Heart left ventricle (tissue), 13 donors: ENCODE results near the gene FAM209A.

Experiments
- CTCF ChIP-seq, 12 donors: fragments of 200-600 bp; sonication (generic) in 4 of 12; IDR thresholded peaks; one replicate each; pipeline versions ENCODE4 v1.5.0 to v1.8.0; 2018 to 2022; ENCODE audit warnings: antibody characterized with exemption in 12 of 12, mild to moderate bottlenecking in 5 of 12
- POLR2A ChIP-seq, 2 donors: fragments of 450-650 bp; IDR thresholded peaks; one replicate each; pipeline ENCODE4 v1.6.1; 2017; ENCODE audit warnings: antibody characterized with exemption in 2 of 2, mild to moderate bottlenecking in 2 of 2, moderate library complexity in 2 of 2
- donor health status: ischemic (EF 13 %, LVEDD 7.1; RV severe dilation, severe dysfunction).
- donor health status: DM: no; HTN: yes; CAD: no.
- donor health status: DM: no; HTN: no; CAD: no.
- donor health status: ischemic (EF 25% LVEDD 6.9; RV normal size, moderate dysfunction).
- donor health status: ischemic (EF 25% LVEDD 5.7; RV mildly dilated, moderate dysfunction).
- donor health status: ischemic (EF 35%, LVEDD 5.7; RV mildly dilated, moderate dysfunction).
- donor health status: nonischemic (EF 11% LVEDD 7.7; RV severe dilation, severe dysfunction).
- donor health status: DM: yes; HTN: yes; CAD: no.
- donor health status: PGD.
- donor health status: ischemic (EF 29% LVEDD 5.4; RV normal size, mild dysfunction).
- donor health status: nonischemic (EF 23%, LVEDD 6.1; RV moderate dilation, normal function).

GRCh38 chr20:56513161-56514150 is 11.1 kb upstream of the FAM209A start:
- TF ChIP-seq CTCF (IDR thresholded peaks at IDR 0.05) (no peak), POLR2A (IDR thresholded peaks at IDR 0.05) (no peak)
